H1 (cell line): Measurements from ENCODE around the gene HMGXB3. TPM values are rescaled to one million over a fixed set of nuclear protein-coding genes. Genes with fewer than 3 reads are reported as not detected.

ENCODE experiments used
- CTCF ChIA-PET: fragments of 300-600 bp; sonication (Branson Sonifier 250); formaldehyde crosslinking; loops from one replicate; lab custom pipeline; 2021; ENCODE audit not compliant: partially characterized antibody; lab: Charles Lee
- POLR2A ChIA-PET: fragments of 300-600 bp; sonication (Branson Sonifier 250); formaldehyde crosslinking; loops from one replicate; lab custom pipeline; 2021; ENCODE audit warnings: inconsistent platforms; ENCODE audit not compliant: partially characterized antibody; lab: Charles Lee
- DNase-seq, 2 experiments: peaks; one replicate each; pipeline versions ENCODE4 v3.0.0 to v3.0.0-alpha.2; 2010 to 2022; ENCODE audit warnings: low spot score in 2 of 2, low read depth in 1 of 2, mixed read lengths in 1 of 2
- FAIRE-seq: peaks from 2 replicates; lab custom pipeline; 2011; peaks lifted over from hg19 to GRCh38; lab: Jason Lieb, UNC
- H2AFZ ChIP-seq: 2 replicates; pipeline ENCODE4 v1.8.1; 2012; ENCODE audit warnings: low read length, inconsistent platforms
- H2AK5ac ChIP-seq: 2 replicates; pipeline ENCODE4 v1.6.1; 2013; ENCODE audit warnings: low read depth, low read length
- H2BK120ac ChIP-seq: replicated peaks from 2 replicates; pipeline ENCODE3; 2013; ENCODE audit warnings: low read depth, low read length, inconsistent platforms
- H2BK12ac ChIP-seq: 2 replicates; pipeline ENCODE4 v1.6.1; 2013; ENCODE audit warnings: low read depth, low read length
- H2BK15ac ChIP-seq: 2 replicates; pipeline ENCODE4 v1.6.1; 2013; ENCODE audit warnings: low read length
- H2BK20ac ChIP-seq: 2 replicates; pipeline ENCODE4 v1.6.1; 2013; ENCODE audit warnings: low read length
- H2BK5ac ChIP-seq: 2 replicates; pipeline ENCODE4 v1.6.1; 2013; ENCODE audit warnings: low read depth, low read length
- H3K14ac ChIP-seq: 2 replicates; pipeline ENCODE4 v1.6.1; 2013; ENCODE audit warnings: inconsistent platforms; ENCODE audit not compliant: insufficient read length
- H3K18ac ChIP-seq: 2 replicates; pipeline ENCODE4 v1.6.1; 2013; ENCODE audit warnings: low read length; ENCODE audit errors: extremely low read depth
- H3K23ac ChIP-seq: 2 replicates; pipeline ENCODE4 v1.6.1; 2013; ENCODE audit warnings: inconsistent platforms; ENCODE audit not compliant: insufficient read length
- H3K23me2 ChIP-seq: 2 replicates; pipeline ENCODE4 v1.6.1; 2013; ENCODE audit warnings: low read depth, low read length
- H3K27ac ChIP-seq: 2 replicates; pipeline ENCODE4 v1.6.1; 2011; ENCODE audit warnings: low read depth, low read length, inconsistent platforms
- H3K27me3 ChIP-seq, 4 experiments: replicated peaks in 1 of 4; 1 replicate in 1 of 4; 2 replicates in 3 of 4; pipeline versions ENCODE4 v1.6.1 to v1.8.1; 2011 to 2013; ENCODE audit warnings: low read length in 3 of 4, mild to moderate bottlenecking in 3 of 4, inconsistent platforms in 2 of 4, mixed read lengths in 2 of 4, moderate library complexity in 1 of 4; ENCODE audit not compliant: control insufficient read depth in 3 of 4, insufficient read depth in 3 of 4; ENCODE audit errors: extremely low read depth in 1 of 4
- H3K36me3 ChIP-seq, 4 experiments: 2 replicates each; pipeline versions ENCODE4 v1.6.1 to v1.8.1; 2011 to 2013; ENCODE audit warnings: mild to moderate bottlenecking in 4 of 4, low read length in 3 of 4, moderate library complexity in 2 of 4, control low read depth in 1 of 4, inconsistent platforms in 1 of 4; ENCODE audit not compliant: insufficient read depth in 4 of 4, control insufficient read depth in 2 of 4
- H3K4ac ChIP-seq: replicated peaks from 2 replicates; pipeline ENCODE3; 2013; ENCODE audit warnings: low read length, low read depth, mixed read lengths, inconsistent platforms; ENCODE audit not compliant: insufficient read length
- H3K4me1 ChIP-seq, 4 experiments: replicated peaks in 1 of 4; 1 replicate in 1 of 4; 2 replicates in 3 of 4; pipeline versions ENCODE4 v1.6.1 to v1.8.1; 2011 to 2013; ENCODE audit warnings: low read length in 3 of 4, inconsistent platforms in 2 of 4, mixed read lengths in 1 of 4; ENCODE audit not compliant: insufficient read depth in 4 of 4, control insufficient read depth in 3 of 4
- H3K4me2 ChIP-seq, 2 experiments: 2 replicates each; pipeline versions ENCODE4 v1.6.1 to v1.8.1; 2011 to 2013; ENCODE audit warnings: low read depth in 2 of 2, low read length in 2 of 2, control low read depth in 1 of 2, inconsistent platforms in 1 of 2, mild to moderate bottlenecking in 1 of 2; ENCODE audit not compliant: insufficient read depth in 1 of 2
- H3K4me3 ChIP-seq, 4 experiments: fragments of 200-600, 300-600 bp in 1 of 4; sonication (generic), shearing (Covaris generic), sonication (Bioruptor Twin) in 1 of 4; 2 replicates each; pipeline versions ENCODE4 v1.5.1 to v1.8.1; 2011 to 2016; ENCODE audit warnings: low read length in 4 of 4, low read depth in 3 of 4, control low read depth in 2 of 4, inconsistent platforms in 2 of 4, mild to moderate bottlenecking in 2 of 4, mixed read lengths in 1 of 4, moderate library complexity in 1 of 4; ENCODE audit not compliant: insufficient read depth in 2 of 4; ENCODE audit errors: extremely low read depth in 1 of 4
- H3K56ac ChIP-seq: replicated peaks from 2 replicates; pipeline ENCODE3; 2013; ENCODE audit warnings: low read depth, mild to moderate bottlenecking, mixed read lengths, low read length, inconsistent platforms; ENCODE audit not compliant: insufficient read length
- H3K79me1 ChIP-seq: 2 replicates; pipeline ENCODE4 v1.6.1; 2013; ENCODE audit warnings: low read depth, low read length, control low read depth
- H3K79me2 ChIP-seq, 2 experiments: 2 replicates each; pipeline versions ENCODE4 v1.6.1 to v1.8.1; 2012 to 2013; ENCODE audit warnings: low read length in 2 of 2, mild to moderate bottlenecking in 2 of 2, inconsistent platforms in 1 of 2; ENCODE audit not compliant: insufficient read depth in 2 of 2, control insufficient read depth in 1 of 2
- H3K9ac ChIP-seq, 4 experiments: replicated peaks in 1 of 4; 1 replicate in 1 of 4; 2 replicates in 3 of 4; pipeline versions ENCODE4 v1.6.1 to v1.8.1; 2011 to 2013; ENCODE audit warnings: low read depth in 3 of 4, low read length in 3 of 4, control low read depth in 2 of 4, mild to moderate bottlenecking in 2 of 4, moderate library complexity in 2 of 4, inconsistent platforms in 1 of 4; ENCODE audit errors: extremely low read depth in 1 of 4
- H3K9me3 ChIP-seq, 2 experiments: 2 replicates each; pipeline versions ENCODE4 v1.6.1 to v1.8.1; 2012 to 2013; ENCODE audit warnings: mild to moderate bottlenecking in 2 of 2, moderate library complexity in 2 of 2, control low read depth in 1 of 2, inconsistent platforms in 1 of 2, low read depth in 1 of 2, low read length in 1 of 2, mixed read lengths in 1 of 2; ENCODE audit not compliant: insufficient read depth in 2 of 2
- H4K20me1 ChIP-seq, 2 experiments: replicated peaks in 1 of 2; 2 replicates each; pipeline versions ENCODE3 to v1.8.1; 2011 to 2013; ENCODE audit warnings: inconsistent platforms in 2 of 2, low read length in 2 of 2, mild to moderate bottlenecking in 1 of 2; ENCODE audit not compliant: insufficient read depth in 2 of 2, control insufficient read depth in 1 of 2
- H4K5ac ChIP-seq: 2 replicates; pipeline ENCODE4 v1.6.1; 2013; ENCODE audit warnings: low read length, low read depth, mixed read lengths, inconsistent platforms; ENCODE audit not compliant: insufficient read length
- H4K8ac ChIP-seq: 2 replicates; pipeline ENCODE4 v1.8.0; 2013; ENCODE audit warnings: mild to moderate bottlenecking, moderate library complexity, low read length, inconsistent platforms; ENCODE audit not compliant: insufficient read depth; ENCODE audit errors: extremely low read depth
- H4K91ac ChIP-seq: replicated peaks from 2 replicates; pipeline ENCODE3; 2013; ENCODE audit warnings: low read length, mixed read lengths, inconsistent platforms; ENCODE audit not compliant: insufficient read length
- CEBPB ChIP-seq: IDR thresholded peaks from 2 replicates; pipeline ENCODE4 v1.6.1; 2012; ENCODE audit warnings: low read depth, low read length
- CHD1 ChIP-seq: IDR thresholded peaks from 2 replicates; pipeline ENCODE4 v1.6.1; 2012; ENCODE audit warnings: low read depth, low read length, improper control_type of control experiment
- EGR1 ChIP-seq: IDR thresholded peaks from 2 replicates; pipeline ENCODE4 v1.6.1; 2011; ENCODE audit warnings: low read depth, low read length, borderline replicate concordance
- EP300 ChIP-seq, 2 experiments: IDR thresholded peaks; 1 replicate in 1 of 2; 2 replicates in 1 of 2; pipeline ENCODE4 v1.6.1; 2011 to 2012; ENCODE audit warnings: low read depth in 2 of 2, low read length in 2 of 2, mild to moderate bottlenecking in 2 of 2, borderline replicate concordance in 1 of 2, inconsistent platforms in 1 of 2, moderate library complexity in 1 of 2
- KDM1A ChIP-seq: fragments of 200-600, 300-600 bp; sonication (generic); IDR thresholded peaks from 2 replicates; pipeline ENCODE4 v1.7.1; 2016; ENCODE audit warnings: mild to moderate bottlenecking, low read length, borderline replicate concordance
- MAFK ChIP-seq: IDR thresholded peaks from 2 replicates; pipeline ENCODE4 v1.6.1; 2012; ENCODE audit warnings: low read depth, mild to moderate bottlenecking, improper control_type of control experiment, low read length
- PHF8 ChIP-seq: fragments of 200-600 bp; sonication (generic); conservative IDR thresholded peaks from 2 replicates; pipeline ENCODE4 v1.7.1; 2012; ENCODE audit warnings: low read depth, mild to moderate bottlenecking, inconsistent platforms, low read length, moderate library complexity
- RBBP5 ChIP-seq: IDR thresholded peaks from 2 replicates; pipeline ENCODE4 v1.7.1; 2012; ENCODE audit warnings: low read depth, mild to moderate bottlenecking, inconsistent platforms, low read length, moderate library complexity, borderline replicate concordance
- RFX5 ChIP-seq: IDR thresholded peaks from 2 replicates; pipeline ENCODE4 v1.6.1; 2011; ENCODE audit warnings: low read depth, low read length, improper control_type of control experiment, borderline replicate concordance
- SAP30 ChIP-seq: fragments of 300-600 bp; sonication (generic); IDR thresholded peaks from 2 replicates; pipeline ENCODE4 v1.7.1; 2012; ENCODE audit warnings: low read length, moderate library complexity, mild to moderate bottlenecking, inconsistent platforms; ENCODE audit not compliant: insufficient read depth, insufficient replicate concordance
- SRF ChIP-seq: IDR thresholded peaks from 2 replicates; pipeline ENCODE4 v1.6.1; 2011; ENCODE audit warnings: mild to moderate bottlenecking, low read depth, low read length, moderate library complexity
- TAF1 ChIP-seq: IDR thresholded peaks from 2 replicates; pipeline ENCODE4 v1.6.1; 2011; ENCODE audit warnings: mild to moderate bottlenecking, low read depth, low read length
- WGBS, 2 experiments: shearing (Covaris generic) in 1 of 2; methylation state at CpG; one replicate each; pipeline versions ENCODE4 v1.1.6 to v1.1.7; 2013 to 2015; ENCODE audit warnings: low lambda C conversion rate in 2 of 2, mixed read lengths in 2 of 2, inconsistent platforms in 1 of 2, low coverage in 1 of 2, missing lambda C conversion rate in 1 of 2; ENCODE audit not compliant: insufficient replicate concordance in 2 of 2, insufficient coverage in 1 of 2, insufficient read length in 1 of 2; ENCODE audit errors: extremely low coverage in 1 of 2, missing lambda C conversion rate in 1 of 2; 5-methylcytosine and 5-hydroxymethylcytosine counted together
- polyA plus RNA-seq, 7 experiments: library from polyadenylated mRNA; depleted of rRNA in 3 of 7; stranded (reverse) in 5 of 7; unstranded in 2 of 7; fragments of >200 nt in 5 of 7; fragments of 200-250 nt in 2 of 7; gene quantifications; 1 replicate in 5 of 7; 2 replicates in 1 of 7; 4 replicates in 1 of 7; pipeline versions ENCODE4 v1.2.1 to v1.2.3, GENCODE V29; 2011 to 2013; ENCODE audit warnings: missing spikeins in 2 of 7, mixed read lengths in 2 of 7
- total RNA-seq: library from RNA; stranded (reverse); fragmentation: NEBNext Ultra II Directional; extraction: Animal tissue kit (Norgen Biotek cat#: 25700); gene quantifications from 2 replicates; pipeline ENCODE4 v1.2.1, GENCODE V29; 2021
- TF ChIP-seq, protein P1 (sequence below): IDR thresholded peaks from 2 replicates; pipeline ENCODE4 v1.6.1; 2011; ENCODE audit warnings: low read depth, mild to moderate bottlenecking, low read length; ENCODE audit not compliant: insufficient read depth

The HMGXB3 gene
- total and polyA plus RNA-seq, 2 of the 8 experiments (the other 6 are each of a cell fraction or from before 2014, with no cell fraction given) = 26.8 to 28.0 TPM

DNA sequence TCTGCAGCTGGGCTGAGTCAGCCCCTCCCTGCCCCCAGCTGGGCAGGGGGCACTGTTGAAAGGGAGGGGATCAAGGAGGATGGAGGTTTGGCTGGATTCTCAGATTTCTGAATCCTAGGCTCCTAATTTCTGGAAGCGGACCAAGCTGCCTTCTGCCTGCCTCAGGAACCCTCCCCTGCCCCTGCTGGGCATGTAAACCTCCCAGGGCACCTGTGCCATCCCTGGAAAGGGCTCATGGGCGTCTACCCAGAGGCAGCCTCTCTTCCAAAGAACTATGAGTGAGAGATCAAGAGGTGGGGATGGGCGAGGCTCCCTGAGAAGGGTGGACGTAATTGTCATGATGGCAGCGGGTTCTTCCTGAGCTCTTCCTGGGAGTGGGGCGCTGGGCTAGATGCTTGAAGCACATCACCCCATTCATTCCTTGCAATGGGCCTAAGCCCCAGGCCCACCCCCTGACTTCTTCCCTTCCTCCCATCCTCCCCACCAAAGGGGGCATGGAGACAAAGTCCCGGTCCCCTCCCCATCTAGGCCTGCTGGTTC lies 64.2 kb downstream of the HMGXB3 start:
- Histone ChIP-seq H2BK15ac (no peak overlapping the region), H3K79me2 (no peaks in the 10 kb centered on the region), H3K27me3 (peaks cover 0 to 2% (median 0%) of the 10 kb centered on the region in 4 experiments; a peak in 2 of 7 replicates), H3K14ac (no peak overlapping the region), H3K9ac (no peak overlapping the region), H4K20me1 (no peaks in the 10 kb centered on the region), H3K36me3 (no peaks in the 10 kb centered on the region), H3K23ac (no peak overlapping the region), H2BK20ac (no peak overlapping the region), H3K4me1 (peaks cover 0 to 14% (median 2%) of the 10 kb centered on the region in 4 experiments; a peak in 3 of 7 replicates), H3K79me1 (no peaks in the 10 kb centered on the region), H2AK5ac (no peak overlapping the region), H3K23me2 (no peaks in the 10 kb centered on the region), H4K8ac (no peak overlapping the region), H4K91ac (no peak overlapping the region), H2BK5ac (no peak overlapping the region), H4K5ac (no peak overlapping the region), H3K56ac (no peak overlapping the region), H2BK12ac (no peak overlapping the region), H3K4me3 (no peak overlapping the region), H2BK120ac (no peak overlapping the region), H3K4ac (no peak overlapping the region), H3K9me3 (no peaks in the 10 kb centered on the region), H3K18ac (no peak overlapping the region), H2AFZ (no peak overlapping the region), H3K4me2 (no peak overlapping the region), H3K27ac (no peak overlapping the region)
- DNase-seq = no peak
- no peak for FAIRE-seq
- CTCF ChIA-PET = interaction anchor here (0.6 to 3.4 kb wide), 12 partner anchors 10 to 222 kb away, joined by 3 to 17 read pairs (median 4); partner anchors contain the start of gene CSF1R
- POLR2A ChIA-PET = no interaction called here
- WGBS, 2 experiments = 88% methylated on average over 6 of the region's 7 CpGs; no CpG with 5 or more reads in 1 of the 2 experiments
- TF ChIP-seq SAP30 (no peak), EGR1 (no peak), CHD1 (no peak), RBBP5 (no peak), SRF (no peak), RFX5 (no peak), KDM1A (no peak), CEBPB (no peak), EP300 (IDR thresholded peaks at IDR 0.05; ENCODE audit: borderline replicate concordance in 1 of 2, low read depth in 2 of 2, low read length in 2 of 2) (no peak), PHF8 (no peak), MAFK (no peak), TAF1 (no peak)
- TF ChIP-seq, protein P1, sequence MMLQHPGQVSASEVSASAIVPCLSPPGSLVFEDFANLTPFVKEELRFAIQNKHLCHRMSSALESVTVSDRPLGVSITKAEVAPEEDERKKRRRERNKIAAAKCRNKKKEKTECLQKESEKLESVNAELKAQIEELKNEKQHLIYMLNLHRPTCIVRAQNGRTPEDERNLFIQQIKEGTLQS = no peak
